ENCODE measurements around the gene COL3A1.
A peak's percentile ranks its signal among the peaks of the same experiment; 100 is the strongest.

The COL3A1 gene

DNA sequence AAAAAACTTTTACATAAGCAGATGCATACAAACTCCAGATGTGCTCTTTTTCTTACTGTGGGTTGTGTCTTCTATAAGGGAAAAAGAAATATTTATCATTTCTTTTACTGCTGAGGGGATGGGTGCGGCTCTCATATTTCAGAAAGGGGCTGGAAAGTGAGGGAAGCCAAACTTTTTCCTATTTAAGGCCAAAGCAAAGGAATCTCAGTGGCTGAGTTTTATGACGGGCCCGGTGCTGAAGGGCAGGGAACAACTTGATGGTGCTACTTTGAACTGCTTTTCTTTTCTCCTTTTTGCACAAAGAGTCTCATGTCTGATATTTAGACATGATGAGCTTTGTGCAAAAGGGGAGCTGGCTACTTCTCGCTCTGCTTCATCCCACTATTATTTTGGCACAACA is at the start of gene COL3A1:
Gene COL3A1 (plus strand): TSS at position 210 of the 400 bp plus-strand sequence. CDS start 117 bp downstream, at position 327.
- FAIRE-seq = no peak

DNA sequence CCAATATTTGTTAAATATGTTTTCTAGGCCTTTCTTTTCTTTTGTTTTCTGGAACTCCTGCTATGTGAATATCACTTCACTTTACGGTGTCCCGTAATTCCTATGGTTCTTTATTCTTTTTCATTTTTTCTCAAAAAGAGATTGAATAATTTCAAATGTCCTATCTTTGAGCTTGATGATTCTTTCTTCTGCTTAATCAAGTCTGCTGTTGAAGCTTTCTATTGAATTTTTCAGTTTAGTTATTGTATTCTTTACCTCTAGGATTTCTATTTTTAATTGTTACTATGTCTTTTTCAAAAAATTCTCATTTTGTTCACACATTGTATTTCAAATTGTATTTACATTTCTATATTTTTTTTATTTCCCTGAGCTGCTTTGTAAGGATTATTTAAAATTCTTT is 45.5 kb upstream of the COL3A1 start:
- FAIRE-seq = no peak

- no peak for FAIRE-seq
Observed at GRCh38 chr2:188931361-188931760, 42.8 kb upstream of the COL3A1 start.

DNA sequence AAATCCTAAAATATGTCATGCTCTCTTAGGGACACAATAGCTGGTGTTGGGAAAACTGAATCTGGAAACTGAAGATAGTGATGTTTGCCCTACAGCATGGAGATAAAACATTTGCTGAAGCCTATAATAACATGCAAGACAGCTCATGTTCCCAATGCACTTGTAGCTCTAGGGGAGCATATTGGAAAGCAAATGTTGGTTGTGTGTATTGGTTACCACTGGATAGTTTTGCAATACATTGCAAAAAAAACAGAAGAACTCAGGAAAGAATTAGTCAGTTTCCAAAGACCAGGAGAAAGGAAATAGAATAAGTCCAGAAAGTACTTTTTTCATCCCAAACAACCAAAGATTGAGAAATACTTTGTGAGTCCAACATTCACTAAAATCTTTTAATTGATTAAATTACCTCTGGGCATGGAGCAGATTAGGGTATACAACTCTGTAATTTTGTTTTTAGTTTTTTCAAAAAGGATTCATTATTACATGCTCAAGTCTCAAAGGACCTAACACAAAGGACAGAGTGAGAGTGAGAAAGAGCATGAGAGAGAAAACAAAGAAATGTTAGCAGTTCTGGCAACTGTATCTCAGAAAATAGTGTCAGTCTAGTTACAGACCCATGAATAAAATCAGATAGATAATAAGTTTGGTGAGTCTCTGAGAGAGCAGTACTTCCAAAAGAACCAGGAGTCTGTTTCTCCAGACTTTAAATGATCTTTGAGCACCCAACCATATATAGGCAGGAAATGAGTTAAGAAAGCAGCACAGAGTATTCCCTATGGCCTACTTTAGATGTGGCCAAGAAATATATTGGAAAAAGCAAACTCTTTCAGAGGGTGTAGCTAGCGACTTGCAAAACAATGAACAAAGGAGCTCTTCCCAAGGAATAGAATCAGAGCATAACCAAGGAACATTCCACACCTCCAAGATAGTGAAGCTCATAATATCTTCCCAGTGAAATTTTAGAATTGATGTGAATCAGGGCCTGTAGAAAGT is 36.6 kb upstream of the COL3A1 start:
- FAIRE-seq = no peak

- FAIRE-seq = no peak
Observed at GRCh38 chr2:188940171-188940570, 34.0 kb upstream of the COL3A1 start.

- FAIRE-seq = no peak
Observed at GRCh38 chr2:188944442-188944841, 29.7 kb upstream of the COL3A1 start.

DNA sequence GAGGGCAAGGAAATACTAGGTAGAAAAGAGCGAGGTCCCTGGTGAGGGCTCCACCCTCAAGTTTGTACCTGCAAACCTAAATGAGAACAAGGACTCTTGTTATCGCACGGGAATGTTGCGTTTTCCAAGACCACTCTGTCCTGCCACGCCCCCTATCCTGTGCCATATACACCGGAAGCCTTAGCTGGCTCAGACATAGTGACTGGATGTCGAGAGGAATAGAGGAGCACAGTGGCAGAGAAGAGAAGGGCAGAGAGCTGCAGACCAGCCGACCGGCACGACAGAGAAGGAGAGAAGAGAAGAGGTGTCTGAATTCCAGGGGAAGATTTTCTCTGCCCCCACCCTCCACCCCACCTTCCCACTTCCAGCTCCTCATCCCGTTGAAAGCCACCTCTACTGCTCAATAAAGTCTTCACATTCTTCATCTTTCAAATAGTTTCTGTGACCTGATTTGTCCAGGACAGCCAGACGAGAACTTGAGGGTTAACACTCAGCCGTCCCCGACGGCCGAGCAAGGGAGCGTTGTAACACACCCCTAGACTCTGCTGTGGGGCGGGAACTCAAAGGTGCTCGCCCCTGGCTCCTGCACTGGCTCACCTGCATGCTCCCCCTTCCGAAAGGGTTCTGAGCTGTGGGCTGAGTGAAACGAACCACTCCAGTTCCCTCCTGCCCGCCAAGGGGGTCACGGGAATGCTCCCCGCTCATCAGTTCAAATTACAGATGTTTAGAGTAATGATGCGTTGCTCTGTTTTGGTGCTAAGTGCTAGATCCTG is 24.9 kb upstream of the COL3A1 start:
- FAIRE-seq = no peak

GRCh38 chr2:188952901-188953300 is 21.3 kb upstream of the COL3A1 start:
- FAIRE-seq = no peak

- peak; percentile 55 for FAIRE-seq
Observed at GRCh38 chr2:188956290-188956689, 17.9 kb upstream of the COL3A1 start.

GRCh38 chr2:188956961-188957360 is 17.2 kb upstream of the COL3A1 start:
- FAIRE-seq = no peak

GRCh38 chr2:188957646-188958045 is 16.5 kb upstream of the COL3A1 start:
- FAIRE-seq = no peak

- no peak for FAIRE-seq
Observed at GRCh38 chr2:188963741-188964140, 10.4 kb upstream of the COL3A1 start.

DNA sequence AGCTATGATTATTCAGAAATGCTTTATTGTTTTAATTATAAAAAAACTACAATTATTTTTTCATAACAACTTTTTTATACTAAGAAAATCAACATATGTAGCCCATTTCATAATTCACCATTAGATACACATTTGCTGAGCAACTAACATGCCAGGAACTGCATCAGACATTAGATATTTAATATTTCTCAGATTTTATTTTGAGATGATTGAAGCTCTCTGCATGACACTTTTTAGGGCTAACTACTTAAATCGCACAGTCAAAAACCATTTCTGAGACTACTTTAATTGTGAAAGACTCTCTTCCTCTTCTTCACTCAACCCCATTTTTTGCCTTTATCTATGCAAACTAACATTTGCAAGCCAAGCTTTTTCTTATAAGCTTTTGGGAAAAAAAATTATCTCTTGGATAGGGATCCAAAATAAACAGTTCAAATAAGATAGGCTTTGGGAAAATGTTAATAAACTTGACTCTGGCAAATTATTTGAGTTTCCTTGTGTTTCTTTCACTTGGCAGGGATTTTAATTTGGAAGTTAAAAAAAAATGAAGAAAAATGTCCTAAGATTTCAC is 9.1 kb upstream of the COL3A1 start:
- FAIRE-seq = no peak

DNA sequence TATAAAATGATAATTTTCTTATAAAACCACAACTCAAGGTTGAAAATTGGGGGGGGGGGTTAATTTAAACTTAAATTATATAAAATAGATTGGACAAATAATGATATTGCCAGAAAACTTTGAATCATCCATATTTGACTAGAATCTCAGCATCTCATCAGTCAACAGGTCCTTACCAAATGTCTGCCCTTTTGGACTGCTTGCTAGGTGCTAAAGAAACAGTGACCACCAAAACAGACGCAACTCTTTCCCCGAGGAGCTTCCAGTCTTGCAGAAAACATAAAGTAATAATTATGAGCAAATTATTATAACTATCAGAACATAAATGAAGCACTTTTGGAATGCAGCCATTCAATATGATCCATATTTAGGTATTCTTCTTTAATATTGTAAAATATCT is 8.6 kb upstream of the COL3A1 start:
- FAIRE-seq = no peak

- no peak for FAIRE-seq
Observed at GRCh38 chr2:188966079-188966571, 8.0 kb upstream of the COL3A1 start.

DNA sequence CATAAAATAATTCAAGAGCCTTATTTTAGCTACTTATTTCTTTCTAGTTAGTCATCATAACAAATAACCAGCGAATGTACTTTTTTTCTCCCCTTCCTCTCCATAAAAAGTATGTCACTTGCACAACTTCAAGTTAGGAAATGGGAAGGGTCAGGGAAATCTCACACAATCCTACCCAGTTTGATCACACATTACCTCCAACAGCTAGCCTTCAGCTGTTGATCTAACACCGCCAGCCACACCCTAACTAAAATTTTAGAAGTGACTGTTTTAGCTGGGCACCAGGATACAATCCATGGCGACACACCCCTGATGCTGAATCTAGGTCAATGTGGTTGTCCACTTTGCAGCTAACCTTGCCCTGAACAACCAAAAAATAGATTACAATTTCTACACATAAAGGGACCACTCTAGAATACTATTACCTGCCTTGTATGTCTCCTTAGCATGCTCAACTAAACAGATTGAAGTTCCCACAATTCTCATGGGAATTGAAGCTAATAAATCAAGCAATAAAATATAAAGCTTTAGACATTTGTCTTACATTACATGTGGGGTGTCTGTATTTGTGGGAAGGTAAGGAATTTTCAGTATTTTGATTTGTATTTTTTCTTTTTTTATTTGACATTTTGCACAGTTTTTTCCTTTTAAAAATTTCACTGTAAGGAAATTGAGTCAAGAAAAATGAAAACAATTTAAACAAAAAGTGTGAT is 7.3 kb upstream of the COL3A1 start:
- FAIRE-seq = no peak

DNA sequence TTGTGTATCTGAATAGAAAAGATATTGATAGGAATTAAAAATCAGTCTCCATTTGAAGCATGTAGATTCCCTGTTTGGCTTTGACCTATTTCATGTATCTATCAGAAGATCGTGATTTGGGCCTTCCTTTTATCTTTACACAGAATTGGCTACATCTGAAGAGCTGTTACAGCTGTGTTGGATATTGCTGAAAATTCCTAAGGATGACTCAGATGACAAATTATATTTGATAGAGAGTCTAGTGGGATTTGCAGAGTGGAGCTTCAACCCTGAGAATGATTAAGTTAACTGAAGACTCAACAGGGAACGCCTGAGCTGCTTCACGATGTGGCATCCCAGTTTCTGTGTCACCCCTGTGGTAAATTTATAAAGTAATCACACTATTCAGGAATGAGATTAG is 4.9 kb upstream of the COL3A1 start:
- no peak for FAIRE-seq

DNA sequence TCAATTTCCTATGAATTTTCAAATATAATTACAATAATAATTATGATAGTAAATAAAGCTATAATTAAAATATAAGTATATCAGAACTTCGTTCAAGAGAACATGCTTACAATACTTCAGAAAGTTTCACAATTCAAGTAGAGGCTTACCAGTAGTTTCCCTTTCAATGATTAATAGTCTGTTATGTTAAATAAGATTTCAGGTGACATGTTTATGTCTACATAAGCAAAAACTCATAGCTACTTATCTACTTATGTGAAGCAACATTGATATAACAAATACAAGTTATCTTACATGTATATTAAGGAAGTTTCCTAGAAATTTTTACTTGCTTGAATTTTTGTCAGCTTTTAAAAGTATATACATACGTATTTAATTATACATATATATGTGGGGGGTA is 4.5 kb upstream of the COL3A1 start:
- FAIRE-seq = no peak

GRCh38 chr2:188970211-188970610 is 4.0 kb upstream of the COL3A1 start:
- FAIRE-seq = no peak

DNA sequence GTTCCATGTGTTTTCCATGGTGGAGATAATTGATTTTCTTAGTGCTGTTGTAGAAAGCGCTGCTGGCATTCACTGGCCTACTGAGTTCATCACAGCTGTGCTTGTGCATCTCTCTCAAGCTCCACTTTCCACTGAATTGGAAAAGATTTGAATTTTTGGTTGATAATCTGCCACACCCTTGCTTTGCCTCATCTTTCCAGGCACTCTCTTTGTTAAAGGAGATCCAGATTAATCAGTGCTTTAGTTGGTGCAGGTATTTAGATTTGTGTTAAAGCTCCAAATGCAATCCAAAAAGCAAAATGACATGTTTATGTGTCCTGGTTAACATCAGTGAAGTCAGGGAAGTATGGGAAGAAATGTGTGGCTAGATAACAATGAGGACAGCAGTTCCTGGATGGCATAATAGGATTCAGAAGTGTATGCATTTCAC is 2.7 kb upstream of the COL3A1 start:
- no peak for FAIRE-seq

- no peak for FAIRE-seq
Observed at GRCh38 chr2:188973641-188974040, 532 bp upstream of the COL3A1 start.

GRCh38 chr2:188975497-188976102 is 1.4 kb downstream of the COL3A1 start:
- no peak for FAIRE-seq
